CD4-positive, CD25-positive, alpha-beta regulatory T cell (primary cell): Measurements from ENCODE around the gene DHX34. TPM values are rescaled to one million over a fixed set of nuclear protein-coding genes. Genes with fewer than 3 reads are reported as not detected.
"Not testable (repeated sequence)": the region's sequence is repeated elsewhere in the genome, so short reads cannot be mapped to it uniquely, and the experiment has no call there.

ENCODE experiments used
- ATAC-seq, 2 donors: fragments of 150-1000 bp; cut with Tn5 transposase; one replicate each; pipeline ENCODE4 v1.10.0; 2021; ENCODE audit warnings: low read depth in 2 of 2, moderate number of reproducible peaks in 2 of 2, moderate library complexity in 1 of 2
- DNase-seq, 3 donors: peaks; one replicate each; pipeline versions ENCODE4 v3.0.0 to v3.0.0-alpha.2; 2012 to 2022; ENCODE audit warnings: mixed read lengths in 1 of 3
- H3K27ac ChIP-seq: one replicate; pipeline ENCODE4 v1.7.0; 2013; ENCODE audit warnings: mild to moderate bottlenecking, low read length; ENCODE audit not compliant: insufficient read depth, poor library complexity, severe bottlenecking
- H3K27me3 ChIP-seq: one replicate; pipeline ENCODE4 v1.7.0; 2013; ENCODE audit warnings: low read length; ENCODE audit not compliant: control insufficient read depth, insufficient read depth
- H3K36me3 ChIP-seq: one replicate; pipeline ENCODE4 v1.7.0; 2013; ENCODE audit warnings: mild to moderate bottlenecking, low read length, moderate library complexity; ENCODE audit not compliant: control insufficient read depth, insufficient read depth
- H3K4me1 ChIP-seq: 2 replicates; pipeline ENCODE4 v1.7.0; 2013; ENCODE audit warnings: mild to moderate bottlenecking, low read length; ENCODE audit not compliant: insufficient read depth, control insufficient read depth, poor library complexity, severe bottlenecking
- H3K4me3 ChIP-seq: one replicate; pipeline ENCODE4 v1.7.0; 2013; ENCODE audit warnings: low read depth, mild to moderate bottlenecking, low read length, moderate library complexity
- H3K9me3 ChIP-seq, 2 experiments: 1 replicate in 1 of 2; 2 replicates in 1 of 2; pipeline ENCODE4 v1.7.0; 2013; ENCODE audit warnings: low read length in 2 of 2, mild to moderate bottlenecking in 1 of 2, moderate library complexity in 1 of 2; ENCODE audit not compliant: control insufficient read depth in 2 of 2
- H3K27ac Mint-ChIP-seq, 3 donors: one replicate each; pipeline ENCODE4 v1.8.0; 2020 to 2022; ENCODE audit warnings: mild to moderate bottlenecking in 3 of 3, mixed read lengths in 3 of 3, moderate library complexity in 2 of 3
- H3K27me3 Mint-ChIP-seq: one replicate; pipeline ENCODE4 v1.8.0; 2022; ENCODE audit warnings: mild to moderate bottlenecking, mixed read lengths
- H3K36me3 Mint-ChIP-seq: one replicate; pipeline ENCODE4 v1.8.0; 2020; ENCODE audit warnings: mixed read lengths
- H3K4me1 Mint-ChIP-seq, 4 donors: one replicate each; pipeline ENCODE4 v1.8.0; 2020 to 2022; ENCODE audit warnings: mixed read lengths in 4 of 4, mild to moderate bottlenecking in 1 of 4
- H3K4me3 Mint-ChIP-seq, 4 donors: one replicate each; pipeline ENCODE4 v1.8.0; 2020 to 2022; ENCODE audit warnings: mild to moderate bottlenecking in 4 of 4, mixed read lengths in 4 of 4, moderate library complexity in 3 of 4
- H3K9me3 Mint-ChIP-seq, 7 donors: one replicate each; pipeline ENCODE4 v1.8.0; 2020 to 2022; ENCODE audit warnings: mixed read lengths in 7 of 7, mild to moderate bottlenecking in 3 of 7, moderate library complexity in 2 of 7
- polyA plus RNA-seq, 4 donors: library from polyadenylated mRNA; unstranded; fragments of 300-500 nt; fragmentation: Illumina TruSeq; gene quantifications; one replicate each; pipeline ENCODE4 v1.2.3, GENCODE V29; 2021
- total RNA-seq: library from RNA; stranded (reverse); gene quantifications from one replicate; pipeline ENCODE4 v1.2.3, GENCODE V29; 2022

Gene DHX34
- total and polyA plus RNA-seq, 5 donors from 2014 or later = 2.3 to 11.7 (median 3.8) TPM

DNA sequence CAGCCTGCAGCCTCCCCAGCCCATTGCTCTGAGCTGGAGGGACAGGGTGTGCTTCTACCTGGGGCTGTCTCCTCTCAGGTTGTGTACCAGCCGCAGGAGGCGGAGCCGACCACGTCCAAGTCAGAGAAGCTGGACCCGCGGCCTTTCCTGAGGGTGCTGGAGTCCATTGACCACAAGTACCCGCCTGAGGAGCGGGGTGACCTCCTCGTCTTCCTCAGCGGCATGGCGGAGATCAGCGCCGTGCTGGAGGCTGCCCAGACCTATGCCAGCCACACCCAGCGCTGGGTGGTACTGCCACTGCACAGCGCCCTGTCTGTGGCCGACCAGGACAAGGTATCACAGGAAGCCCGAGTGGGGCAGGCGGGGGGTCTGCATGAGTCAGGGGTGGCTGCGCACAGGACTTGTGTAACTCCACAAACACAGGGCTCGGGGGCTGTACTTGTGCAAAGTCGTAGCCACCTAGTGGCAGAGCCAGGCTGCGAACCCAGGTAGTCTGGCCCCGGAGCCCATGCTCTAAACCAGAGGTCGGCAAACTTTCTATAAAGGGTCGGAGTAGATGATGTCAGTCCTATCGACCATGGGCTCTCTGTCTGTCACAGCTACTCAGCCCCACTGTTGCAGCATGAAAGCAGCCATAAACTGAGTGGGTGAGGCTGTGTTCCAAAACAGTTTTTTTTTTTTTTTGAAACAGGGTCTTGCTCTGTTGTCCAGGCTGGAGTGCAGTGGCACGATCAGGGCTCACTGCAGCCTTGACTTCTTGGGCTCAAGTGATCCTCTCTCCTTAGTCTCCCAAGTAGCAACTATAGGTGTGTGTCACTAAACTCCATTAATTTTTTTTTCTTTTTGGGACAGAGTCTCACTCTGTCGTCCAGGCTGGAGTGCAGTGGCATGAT is 8.9 kb downstream of the DHX34 start:
- no peak overlapping the region for H3K27ac ChIP-seq
- no peak overlapping the region for H3K4me3 ChIP-seq
- H3K27ac Mint-ChIP-seq = no peak overlapping the region
- ATAC-seq (no peak), DNase-seq (peak in 1 of 3 donors; percentile 37)
- no peaks in the 10 kb centered on the region for H3K9me3 ChIP-seq
- no peaks in the 10 kb centered on the region for H3K27me3 ChIP-seq
- peaks cover 85% of the 10 kb centered on the region for H3K36me3 ChIP-seq
- no peaks in the 10 kb centered on the region for H3K27me3 Mint-ChIP-seq
- peaks cover 38% of the 10 kb centered on the region for H3K36me3 Mint-ChIP-seq
- no peaks in the 10 kb centered on the region for H3K4me1 ChIP-seq
- H3K4me1 Mint-ChIP-seq = peaks cover 0 to 8% (median 0%) of the 10 kb centered on the region in 4 donors
- H3K4me3 Mint-ChIP-seq = no peak overlapping the region
- H3K9me3 Mint-ChIP-seq = no peaks in the 10 kb centered on the region

DNA sequence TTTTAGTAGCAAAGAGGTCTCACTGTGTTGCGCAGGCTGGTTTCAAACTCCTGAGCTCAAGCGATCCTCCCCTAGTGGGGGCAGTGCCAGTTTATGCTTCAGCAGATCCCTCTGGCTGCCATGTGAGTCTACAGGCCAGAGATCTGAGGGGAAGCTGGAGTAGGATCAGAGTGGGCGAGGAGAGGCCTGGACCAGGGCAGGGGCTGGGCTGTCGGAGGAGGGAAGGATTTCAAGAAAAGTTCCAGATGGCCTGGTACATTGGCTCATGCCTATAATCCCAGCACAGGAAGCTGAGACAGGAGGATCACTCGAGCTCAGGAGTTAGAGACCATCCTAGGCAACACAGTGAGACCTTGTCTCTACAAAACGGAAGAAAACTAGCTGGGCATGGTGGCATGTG is 9.8 kb downstream of the DHX34 start:
- Mint-ChIP-seq H3K4me3 (no peak overlapping the region), H3K4me1 (peaks cover 0 to 6% (median 0%) of the 10 kb centered on the region in 4 donors), H3K36me3 (peaks cover 36% of the 10 kb centered on the region)

DNA sequence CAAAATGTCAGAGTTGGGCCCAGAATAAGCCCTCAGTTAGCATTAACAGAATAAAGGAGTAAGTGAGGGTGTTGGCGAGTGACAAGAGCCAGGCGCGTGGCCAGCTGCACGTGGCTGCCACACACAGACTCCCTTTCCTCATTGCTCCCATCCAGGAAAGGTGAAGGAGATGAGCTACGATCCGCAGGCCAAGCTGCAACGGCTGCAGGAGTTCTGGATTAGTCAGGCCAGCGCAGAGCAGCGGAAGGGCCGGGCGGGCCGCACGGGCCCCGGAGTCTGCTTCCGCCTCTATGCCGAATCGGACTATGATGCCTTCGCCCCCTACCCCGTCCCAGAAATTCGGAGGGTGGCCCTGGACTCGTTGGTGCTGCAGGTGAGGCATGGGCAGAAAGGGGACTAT is 13.2 kb downstream of the DHX34 start:
- no peak overlapping the region for H3K4me3 ChIP-seq
- H3K9me3 Mint-ChIP-seq = no peaks in the 10 kb centered on the region
- H3K27me3 ChIP-seq = no peaks in the 10 kb centered on the region
- no peak overlapping the region for H3K4me3 Mint-ChIP-seq
- H3K27ac ChIP-seq = no peak overlapping the region
- H3K27me3 Mint-ChIP-seq = no peaks in the 10 kb centered on the region
- H3K4me1 Mint-ChIP-seq = no peaks in the 10 kb centered on the region
- no peak for DNase-seq
- H3K27ac Mint-ChIP-seq = no peak overlapping the region
- no peaks in the 10 kb centered on the region for H3K9me3 ChIP-seq
- peaks cover 35% of the 10 kb centered on the region for H3K36me3 Mint-ChIP-seq
- peaks cover 66% of the 10 kb centered on the region for H3K36me3 ChIP-seq
- H3K4me1 ChIP-seq = no peaks in the 10 kb centered on the region
- ATAC-seq = no peak

More for the DNA sequence above, 9.8 kb downstream of the DHX34 start:
- H3K9me3 ChIP-seq = no peaks in the 10 kb centered on the region
- DNase-seq (no peak), ATAC-seq (no peak)
- no peaks in the 10 kb centered on the region for H3K27me3 Mint-ChIP-seq
- no peak overlapping the region for H3K27ac Mint-ChIP-seq
- no peak overlapping the region for H3K4me3 ChIP-seq
- no peak overlapping the region for H3K27ac ChIP-seq
- no peaks in the 10 kb centered on the region for H3K27me3 ChIP-seq
- H3K9me3 Mint-ChIP-seq = no peaks in the 10 kb centered on the region
- H3K4me1 ChIP-seq = no peaks in the 10 kb centered on the region
- H3K36me3 ChIP-seq = peaks cover 83% of the 10 kb centered on the region

DNA sequence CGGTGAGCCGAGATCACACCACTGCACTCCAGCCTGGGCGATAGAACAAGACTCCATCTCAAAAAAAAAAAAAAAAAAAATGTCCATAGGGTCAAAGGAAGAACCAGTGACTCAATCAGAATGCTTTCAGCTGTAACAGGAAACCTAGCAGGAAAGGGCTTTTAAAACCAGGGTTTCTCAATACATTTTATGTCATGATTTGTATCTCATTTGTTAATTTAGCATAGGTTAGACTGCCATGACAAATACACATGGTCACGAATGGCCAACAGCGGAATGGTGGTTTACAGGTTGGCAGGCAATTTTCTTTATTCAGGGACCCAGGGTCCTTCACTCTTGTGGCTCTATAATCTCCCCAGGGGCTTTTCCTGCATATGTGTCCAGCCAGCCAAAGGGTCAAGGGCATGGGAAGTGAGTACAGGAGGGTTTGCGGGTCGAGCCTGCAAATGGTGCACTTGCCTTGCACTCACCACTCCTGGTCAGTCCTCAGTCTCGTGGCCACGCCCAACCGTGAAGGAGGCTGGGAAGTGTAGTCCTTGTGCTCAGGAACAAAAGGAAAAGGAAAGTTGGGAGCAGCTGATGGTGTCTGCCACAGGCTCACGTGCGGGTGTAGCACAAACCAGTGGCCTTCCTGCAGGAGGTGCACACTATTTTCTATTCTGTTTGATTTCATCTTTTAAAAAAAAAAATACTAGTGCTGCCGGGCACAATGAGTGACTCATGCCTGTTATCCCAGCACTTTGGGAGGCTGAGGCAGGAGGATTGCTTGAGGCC is 14.8 kb downstream of the DHX34 start:
- H3K4me3 Mint-ChIP-seq = no peak overlapping the region
- H3K27me3 ChIP-seq = no peaks in the 10 kb centered on the region
- no peaks in the 10 kb centered on the region for H3K9me3 ChIP-seq
- no peak overlapping the region for H3K27ac Mint-ChIP-seq
- no peak for ATAC-seq
- H3K36me3 ChIP-seq = peaks cover 54% of the 10 kb centered on the region
- DNase-seq = no peak
- H3K36me3 Mint-ChIP-seq = peaks cover 30% of the 10 kb centered on the region
- no peaks in the 10 kb centered on the region for H3K4me1 ChIP-seq
- H3K4me3 ChIP-seq = no peak overlapping the region
- H3K4me1 Mint-ChIP-seq = no peaks in the 10 kb centered on the region
- H3K27me3 Mint-ChIP-seq = no peaks in the 10 kb centered on the region
- no peak overlapping the region for H3K27ac ChIP-seq
- no peaks in the 10 kb centered on the region for H3K9me3 Mint-ChIP-seq

DNA sequence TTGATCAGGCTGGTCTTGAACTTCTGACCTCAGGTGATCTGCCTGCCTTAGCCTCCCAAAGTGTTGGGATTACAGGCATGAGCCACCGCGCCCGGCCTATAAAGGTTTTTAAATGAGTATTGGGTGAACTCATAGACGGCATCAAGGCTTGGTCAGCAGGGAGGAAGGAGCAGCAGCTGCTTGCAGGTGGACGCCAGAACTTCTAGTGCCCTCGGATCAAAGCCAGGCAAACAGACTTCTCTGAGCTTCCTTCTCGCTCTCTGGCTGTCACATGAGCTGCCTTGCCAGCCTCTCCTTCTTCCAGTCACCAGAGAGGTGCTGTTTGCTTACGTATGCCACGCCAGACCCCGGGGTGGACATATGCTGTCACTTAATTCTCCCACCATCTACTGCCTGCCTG is 16.3 kb downstream of the DHX34 start:
- H3K36me3 ChIP-seq = peaks cover 55% of the 10 kb centered on the region
- ATAC-seq, H3K27ac Mint-ChIP-seq, H3K27me3 Mint-ChIP-seq, H3K9me3 ChIP-seq, H3K4me1 ChIP-seq, H3K27ac ChIP-seq, H3K27me3 ChIP-seq, H3K9me3 Mint-ChIP-seq, H3K4me1 Mint-ChIP-seq, H3K4me3 Mint-ChIP-seq, H3K4me3 ChIP-seq, DNase-seq: not testable (repeated sequence)
- H3K36me3 Mint-ChIP-seq = peaks cover 31% of the 10 kb centered on the region

DNA sequence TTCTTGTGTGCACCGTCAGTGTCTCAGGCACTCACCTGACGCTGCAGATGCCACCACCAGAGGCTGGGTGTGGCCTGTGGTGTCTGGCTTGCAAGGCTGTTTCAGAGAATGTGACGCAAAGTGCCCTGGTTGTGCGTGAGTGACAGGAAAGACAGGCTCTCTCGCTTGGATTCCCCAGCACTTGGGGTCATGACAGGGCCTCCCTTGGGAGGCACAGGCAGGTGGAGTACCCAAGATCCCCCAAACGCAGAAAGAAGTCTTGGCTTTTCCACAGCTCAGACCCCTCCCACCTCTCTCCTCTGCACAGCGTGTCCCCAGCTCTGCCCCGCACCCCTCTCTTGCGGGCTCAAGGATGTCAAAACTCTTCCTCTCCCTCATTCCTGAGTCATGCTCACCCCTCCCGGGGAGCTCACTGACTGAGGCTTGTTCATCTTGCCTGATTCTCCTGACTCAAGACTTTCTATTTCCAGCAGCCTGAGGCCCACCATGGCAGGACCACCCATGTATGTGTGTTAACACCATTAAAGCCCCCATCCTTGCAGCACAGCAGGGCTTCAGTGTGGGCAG is 21.0 kb downstream of the DHX34 start:
- ATAC-seq = no peak
- Histone ChIP-seq H3K4me3 (no peak overlapping the region), H3K9me3 (no peaks in the 10 kb centered on the region), H3K27ac (no peak overlapping the region), H3K36me3 (peaks cover 46% of the 10 kb centered on the region), H3K4me1 (no peaks in the 10 kb centered on the region), H3K27me3 (no peaks in the 10 kb centered on the region)
- H3K4me1 Mint-ChIP-seq = peaks cover 0 to 1% (median 0%) of the 10 kb centered on the region in 4 donors
- H3K27ac Mint-ChIP-seq = peak overlapping the region in 1 of 3 donors; percentile 34
- H3K27me3 Mint-ChIP-seq = no peaks in the 10 kb centered on the region
- no peaks in the 10 kb centered on the region for H3K9me3 Mint-ChIP-seq
- no peak for DNase-seq
- H3K36me3 Mint-ChIP-seq = peaks cover 24% of the 10 kb centered on the region
- H3K4me3 Mint-ChIP-seq = no peak overlapping the region

DNA sequence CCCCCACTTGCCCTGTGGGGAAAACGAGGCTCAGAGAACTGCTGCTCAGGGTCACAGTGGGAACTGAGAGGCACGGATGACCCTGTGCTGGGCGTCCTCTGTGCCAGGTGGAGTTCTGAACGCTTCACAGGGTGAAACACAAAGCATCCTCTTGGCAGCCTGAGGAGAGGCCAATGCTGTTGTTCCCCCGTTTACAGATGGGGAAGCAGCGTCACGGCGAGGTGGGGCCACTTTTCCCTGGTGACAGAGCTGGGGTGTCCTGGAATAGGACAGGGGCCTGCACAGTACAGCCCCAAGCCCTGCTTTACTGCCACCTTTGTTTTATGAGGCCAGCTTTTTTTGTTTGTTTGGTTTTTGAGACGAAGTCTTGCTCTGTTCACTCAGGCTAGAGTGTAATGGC is 22.1 kb downstream of the DHX34 start:
- H3K9me3 Mint-ChIP-seq = no peaks in the 10 kb centered on the region
- ATAC-seq (no peak), DNase-seq (no peak)
- H3K4me1 Mint-ChIP-seq = peaks cover 0 to 1% (median 0%) of the 10 kb centered on the region in 4 donors
- Histone ChIP-seq H3K9me3 (no peaks in the 10 kb centered on the region), H3K36me3 (peaks cover 54% of the 10 kb centered on the region), H3K4me3 (no peak overlapping the region), H3K27ac (no peak overlapping the region), H3K4me1 (no peaks in the 10 kb centered on the region), H3K27me3 (no peaks in the 10 kb centered on the region)
- no peak overlapping the region for H3K27ac Mint-ChIP-seq
- peaks cover 23% of the 10 kb centered on the region for H3K36me3 Mint-ChIP-seq
- H3K27me3 Mint-ChIP-seq = no peaks in the 10 kb centered on the region
- H3K4me3 Mint-ChIP-seq = no peak overlapping the region
